NK-92 (cell line): ENCODE data around the gene FUNDC2.

Experiments used
- DNase-seq: peaks from one replicate; lab custom pipeline; 2025; ENCODE audit not compliant: unreplicated experiment; lab: John Stamatoyannopoulos, UW

Gene FUNDC2

DNA sequence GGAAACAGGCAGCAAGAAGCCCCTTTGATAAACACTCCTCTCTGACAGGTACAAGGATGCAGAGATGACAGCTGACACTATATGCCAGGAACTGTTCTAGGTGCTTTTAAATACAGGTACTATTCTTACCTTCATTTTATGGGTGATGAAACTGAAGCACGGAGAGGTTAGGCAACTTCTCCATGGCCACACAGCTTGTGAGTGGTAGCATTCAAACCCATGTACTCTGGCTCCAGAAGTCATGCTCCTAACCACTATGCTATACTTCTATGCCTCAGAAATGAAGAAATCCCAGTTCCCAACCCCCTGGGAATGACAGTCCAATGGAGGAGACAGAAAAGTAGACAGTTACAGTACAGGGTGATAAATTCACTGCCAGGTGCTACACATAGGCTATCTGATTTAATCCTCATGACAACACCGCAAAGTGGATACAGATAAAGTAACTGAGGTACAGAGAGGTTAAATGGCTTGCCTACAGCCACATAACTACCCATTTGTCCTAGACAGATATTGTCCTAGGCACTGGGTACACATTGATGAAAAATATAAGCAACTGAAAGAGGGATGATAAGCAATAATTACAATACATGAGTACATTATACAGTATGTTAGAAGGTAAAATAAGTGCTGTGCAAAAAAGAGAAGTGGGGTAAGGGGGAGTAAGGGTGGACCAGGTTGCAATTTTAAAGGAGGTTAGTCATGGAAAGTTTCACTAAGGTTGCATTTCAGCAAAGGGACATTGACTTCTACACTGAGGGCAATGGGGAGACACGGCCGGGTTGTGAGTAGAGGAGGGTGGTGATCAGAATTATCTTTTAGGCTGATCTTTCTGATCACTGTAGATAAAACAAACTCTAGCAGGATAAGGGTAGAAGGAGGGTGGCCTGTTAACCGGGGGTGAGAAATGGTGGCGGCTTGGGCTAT is 2.5 kb upstream of the FUNDC2 start:
- no peak for DNase-seq

DNA sequence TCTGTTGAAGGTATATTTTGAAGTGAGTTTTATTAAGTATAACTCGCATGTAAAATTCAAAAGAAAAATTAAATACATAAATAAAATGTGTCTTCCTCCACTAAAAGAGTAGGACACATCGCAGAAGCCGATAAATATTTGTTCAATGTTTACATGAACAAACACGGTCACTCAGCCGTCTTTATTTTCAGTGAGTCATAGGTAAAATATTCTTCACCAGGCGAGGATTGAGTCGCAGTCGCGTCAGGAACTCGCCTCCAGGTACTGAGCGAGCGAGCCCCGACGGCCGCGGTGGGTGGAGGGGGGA is 271 bp upstream of the FUNDC2 start:
- no peak for DNase-seq

DNA sequence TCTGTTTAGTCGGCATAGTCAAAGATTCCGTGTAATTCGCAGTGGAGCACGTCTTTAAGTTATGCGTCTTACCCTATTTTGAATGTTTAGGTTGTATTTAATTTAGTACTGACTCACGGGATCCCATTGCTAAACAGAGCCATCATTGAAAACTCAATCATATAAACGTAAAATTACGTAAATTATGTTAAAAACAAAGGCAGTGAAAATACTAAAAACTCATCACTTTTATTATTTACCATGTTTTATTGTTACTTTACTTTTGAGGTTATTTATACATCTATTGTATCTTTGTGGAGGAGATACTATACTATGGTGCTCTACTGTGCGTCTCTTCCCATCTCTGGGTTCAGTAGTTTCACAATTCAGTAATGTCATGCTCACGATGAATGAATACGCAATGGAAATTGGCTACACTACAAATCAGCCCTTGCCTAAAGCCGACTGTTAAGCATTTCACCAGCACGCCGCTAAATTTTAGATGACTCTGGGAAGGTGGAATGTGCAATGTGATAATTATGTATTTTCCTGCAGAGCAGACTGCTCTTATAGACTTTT is 944 bp downstream of the FUNDC2 start:
- DNase-seq, result no peak

DNA sequence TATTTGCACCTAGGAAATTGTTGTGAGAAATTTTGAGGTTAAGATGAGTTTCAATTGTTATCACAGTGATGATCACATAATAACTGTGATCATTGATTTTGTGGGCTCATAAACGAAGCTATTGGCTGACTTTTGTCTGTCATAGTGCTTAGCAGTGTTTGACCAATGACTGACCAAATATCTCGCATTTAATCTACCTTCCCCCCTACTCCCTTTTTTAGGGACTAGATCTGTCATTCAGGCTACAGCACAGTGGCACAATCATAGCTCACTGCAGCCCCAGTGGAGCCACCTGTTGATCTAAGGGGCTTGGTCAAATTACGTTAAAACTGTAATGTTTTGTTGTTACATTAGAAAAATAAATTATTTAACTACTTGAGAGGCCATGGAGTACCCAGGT is 1.5 kb downstream of the FUNDC2 start:
- DNase-seq, result no peak

DNA sequence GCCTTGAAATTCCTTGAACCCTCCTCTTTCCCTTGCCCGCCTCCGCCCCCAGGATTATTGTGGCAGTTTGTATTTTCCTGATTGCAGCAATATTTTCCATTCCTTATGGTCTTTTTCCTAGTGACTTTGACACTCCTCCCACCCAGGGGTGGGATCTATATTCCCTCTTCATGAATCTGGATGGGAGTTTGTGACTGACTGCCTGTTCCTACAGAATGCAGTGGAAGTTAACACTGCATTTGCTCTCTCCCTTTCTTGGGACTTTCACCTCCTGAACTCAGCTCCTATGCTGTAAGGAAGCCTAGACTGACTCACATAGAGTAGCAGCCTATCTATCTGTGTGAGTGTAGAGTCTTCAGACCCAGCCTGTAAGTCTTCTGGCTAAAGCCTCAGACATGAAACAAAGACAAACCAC is 2.2 kb downstream of the FUNDC2 start:
- DNase-seq, result no peak

DNA sequence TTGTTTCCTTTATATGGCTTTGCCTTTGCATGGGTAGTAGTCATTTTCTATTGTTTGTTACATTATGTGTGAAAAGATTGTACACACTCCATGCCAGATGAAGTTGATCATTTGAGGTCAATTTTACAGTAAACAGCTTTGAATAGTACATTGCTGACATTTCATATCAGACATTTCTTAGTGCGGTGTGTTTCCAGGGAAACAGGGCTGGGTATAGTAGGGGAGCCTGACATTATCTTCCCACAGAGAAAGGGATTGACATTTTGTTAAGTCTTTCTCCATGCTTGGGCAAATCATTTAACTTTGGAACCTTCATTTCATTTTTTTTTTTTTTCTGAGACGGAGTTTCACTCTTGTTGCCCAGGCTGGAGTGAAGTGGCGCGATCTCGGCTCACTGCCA is 5.0 kb downstream of the FUNDC2 start:
- DNase-seq, result no peak

DNA sequence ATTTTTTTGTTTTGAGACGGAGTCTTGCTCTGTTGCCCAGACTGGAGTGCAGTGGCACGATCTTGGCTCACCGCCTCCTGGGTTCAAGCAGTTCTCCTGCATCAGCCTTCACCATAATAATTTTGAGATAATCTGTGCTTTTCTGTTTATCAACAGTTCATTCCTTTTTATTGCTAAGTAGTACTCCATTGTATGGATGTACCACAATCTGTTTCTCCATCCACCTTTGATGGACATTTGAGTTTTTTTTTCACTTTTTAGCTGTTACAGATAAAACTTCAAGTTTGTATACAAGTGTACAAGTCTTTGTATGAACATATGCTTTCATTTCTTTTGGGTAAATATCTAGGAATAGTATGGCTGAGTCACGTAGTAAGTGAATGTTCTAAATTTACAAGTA is 9.0 kb downstream of the FUNDC2 start:
- no peak for DNase-seq

DNA sequence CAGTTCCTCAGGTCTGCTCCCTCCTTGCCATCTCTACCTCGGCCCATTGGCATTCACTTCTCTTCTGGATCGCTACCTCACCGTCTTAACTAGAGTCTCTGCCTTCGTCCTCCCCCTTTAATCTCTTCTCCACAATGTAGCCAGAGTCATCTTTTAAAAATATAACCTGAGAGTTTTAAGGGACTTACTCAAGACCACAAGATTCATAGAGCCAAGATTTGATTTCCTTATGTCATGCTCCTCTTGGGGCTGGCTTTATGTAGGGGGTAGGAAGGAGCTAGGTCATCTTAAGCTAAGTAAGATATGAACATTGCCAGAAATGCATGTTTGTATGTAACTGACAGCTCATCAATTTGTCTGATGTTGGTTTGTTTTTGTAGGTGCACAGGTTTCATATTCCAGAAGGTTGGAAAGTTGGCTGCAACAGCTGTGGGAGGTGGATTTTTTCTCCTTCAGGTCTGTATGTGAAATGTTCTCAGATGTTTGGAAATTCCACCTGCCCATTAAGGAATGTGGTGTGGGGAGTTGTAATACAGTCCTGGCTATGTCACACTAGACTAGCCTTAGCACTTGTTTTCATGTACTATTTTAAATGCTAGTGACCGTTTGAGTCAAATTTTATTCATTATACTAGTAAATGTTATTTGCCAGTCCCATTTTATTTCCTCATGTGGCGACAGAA is 19.6 kb downstream of the FUNDC2 start:
- DNase-seq, result no peak

DNA sequence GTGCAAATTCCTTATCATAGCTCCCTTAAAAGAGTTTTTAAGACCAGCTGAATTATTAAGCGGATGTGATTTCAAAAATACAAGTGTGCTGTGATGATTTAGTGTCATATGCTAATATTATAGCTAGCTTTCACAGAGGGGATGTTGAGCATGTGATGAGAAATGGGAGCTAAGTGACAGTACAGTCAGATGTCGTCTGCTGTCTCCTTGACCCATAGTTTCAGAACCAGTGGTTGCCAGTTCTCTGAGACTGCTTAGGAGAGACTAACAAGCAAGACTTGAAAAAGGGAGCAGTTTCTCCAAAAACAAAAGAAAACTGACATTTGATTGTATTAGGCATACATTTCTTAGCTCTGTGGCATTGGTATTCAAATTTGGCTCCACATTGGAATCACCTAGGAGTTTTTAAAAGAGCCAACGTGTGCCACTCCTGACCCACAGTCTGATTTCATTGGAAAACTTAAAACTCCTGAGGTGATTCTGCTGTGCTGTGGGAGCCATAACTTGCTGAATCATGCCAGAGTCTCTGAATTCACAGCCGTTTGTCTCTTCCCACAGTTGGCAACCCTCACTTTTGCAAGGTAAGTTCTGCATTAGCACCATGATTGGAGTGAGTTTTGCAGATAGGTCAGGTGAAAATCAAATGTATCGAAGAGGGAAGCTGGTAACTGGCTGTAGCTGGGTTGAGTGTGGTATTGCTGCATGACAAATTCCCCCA is 20.3 kb downstream of the FUNDC2 start:
- no peak for DNase-seq

DNA sequence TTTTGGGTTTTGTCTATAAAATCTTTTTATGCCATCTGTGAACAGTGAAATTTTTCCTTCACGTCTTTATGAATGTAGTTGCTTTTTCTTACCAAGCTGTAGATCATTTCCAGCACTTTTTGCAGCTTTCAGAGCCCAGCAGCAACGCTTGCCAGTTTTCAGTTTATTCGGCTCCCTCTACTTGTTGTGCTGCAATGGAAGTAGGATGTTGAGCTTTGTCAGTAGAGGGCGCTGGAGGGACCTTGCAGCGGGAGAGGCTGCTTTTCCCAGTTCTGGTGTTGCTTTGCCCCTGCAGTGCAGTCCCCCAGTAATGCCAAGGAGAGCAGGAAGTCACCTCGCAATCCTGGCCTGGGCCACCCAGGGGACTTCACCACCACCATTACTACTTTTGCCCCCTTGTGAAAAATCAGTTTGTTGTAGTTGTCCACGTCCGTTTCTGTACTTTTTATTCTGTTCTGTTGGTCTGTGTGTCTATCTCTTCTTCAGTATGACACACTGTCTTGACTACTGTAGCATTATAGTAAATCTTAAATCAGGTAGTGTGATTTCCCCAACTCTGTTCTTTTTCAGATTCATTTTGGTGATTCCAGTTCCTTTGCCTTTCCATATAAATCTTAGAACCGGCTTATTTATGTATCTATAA is 22.5 kb downstream of the FUNDC2 start:
- no peak for DNase-seq

DNA sequence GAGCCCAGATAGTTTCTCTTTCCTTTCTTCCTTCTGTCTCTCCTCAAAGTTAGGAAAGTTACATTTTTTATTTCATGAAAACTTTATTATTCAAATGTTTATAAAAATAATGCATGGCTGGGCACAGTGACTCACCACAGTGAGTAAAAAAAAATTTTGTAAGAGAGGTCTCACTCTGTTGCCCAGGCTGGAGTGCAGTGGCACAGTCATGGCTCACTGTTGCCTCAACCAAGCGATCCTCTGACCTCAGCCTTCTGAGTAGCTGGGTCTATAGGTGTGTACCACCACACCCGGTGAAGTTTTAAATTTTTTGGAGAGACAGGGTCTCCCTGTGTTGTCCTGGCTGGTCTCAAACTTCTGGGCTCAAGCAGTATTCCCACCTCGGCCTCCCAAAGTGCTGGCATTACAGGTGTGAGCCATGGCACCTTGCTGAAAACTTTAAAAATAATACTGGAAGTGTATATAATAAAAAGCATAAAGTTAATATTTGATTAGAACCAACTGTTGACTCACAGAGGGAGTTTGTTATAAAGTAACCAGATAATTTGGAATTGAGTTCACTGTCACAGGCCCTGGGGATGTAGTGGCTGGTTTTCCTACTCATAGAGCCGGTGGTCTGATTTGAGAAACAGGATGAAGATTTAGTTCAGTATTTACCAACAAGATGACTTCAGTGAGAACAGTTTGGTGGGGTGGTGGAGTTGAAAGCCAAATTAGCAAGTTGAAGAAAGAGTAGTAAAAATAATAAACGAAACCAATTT is 26.3 kb downstream of the FUNDC2 start:
- no peak for DNase-seq

DNA sequence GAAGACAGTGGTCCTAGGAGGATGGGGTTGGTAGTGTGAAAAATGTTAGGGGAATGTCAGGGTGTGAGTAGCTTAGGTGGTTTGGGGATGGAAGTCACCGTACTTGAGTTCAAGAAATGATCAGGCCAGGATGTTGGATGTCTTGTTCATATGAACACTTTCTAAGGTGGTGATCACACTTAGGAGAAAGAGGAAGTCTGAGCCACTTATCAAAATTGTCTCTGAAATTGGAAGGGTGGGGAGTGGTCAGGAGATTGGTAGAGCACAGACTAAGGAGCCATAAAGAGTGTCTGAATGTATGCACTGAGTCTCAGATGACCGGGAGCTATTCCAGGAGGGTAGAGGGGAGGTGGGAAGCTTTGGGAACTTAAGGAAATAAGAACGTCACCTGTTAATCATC is 27.0 kb downstream of the FUNDC2 start:
- DNase-seq, result no peak

DNA sequence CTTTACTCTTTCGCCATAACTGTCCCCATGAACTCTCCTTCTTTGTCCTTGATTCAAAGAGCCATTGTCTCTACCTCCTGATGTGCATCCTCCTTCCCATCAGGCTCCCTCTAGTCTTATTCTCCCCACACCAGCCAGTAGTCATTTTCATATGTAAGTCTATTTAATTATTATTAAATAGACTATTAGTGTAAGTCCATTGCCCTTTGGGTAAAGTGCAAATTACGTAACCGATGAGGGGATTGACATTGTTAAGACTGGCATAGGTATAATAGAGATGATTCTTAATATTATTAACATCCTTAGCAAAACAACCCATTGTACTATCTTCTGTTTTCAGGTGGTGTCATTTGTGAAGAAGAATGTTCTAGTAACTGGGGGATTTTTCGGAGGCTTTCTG is 27.6 kb downstream of the FUNDC2 start:
- DNase-seq, result no peak

DNA sequence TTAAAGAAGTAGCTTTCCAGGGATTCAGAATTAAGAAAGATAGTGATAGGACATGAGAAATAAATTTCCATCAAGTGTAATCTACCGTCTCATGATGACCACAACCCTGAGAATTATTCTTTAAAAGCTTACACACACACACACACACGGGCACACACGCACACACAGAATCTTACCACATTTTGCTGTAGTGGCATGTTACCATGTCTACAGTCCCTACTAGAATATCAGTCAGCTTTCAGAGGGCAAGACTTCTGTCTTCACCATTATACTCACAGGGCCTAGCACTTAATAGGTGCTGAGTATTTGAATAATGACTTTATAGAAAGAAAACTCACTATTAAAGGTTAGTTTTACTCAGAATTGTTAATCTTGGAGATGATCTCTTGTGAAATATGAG is 28.9 kb downstream of the FUNDC2 start:
- no peak for DNase-seq

DNA sequence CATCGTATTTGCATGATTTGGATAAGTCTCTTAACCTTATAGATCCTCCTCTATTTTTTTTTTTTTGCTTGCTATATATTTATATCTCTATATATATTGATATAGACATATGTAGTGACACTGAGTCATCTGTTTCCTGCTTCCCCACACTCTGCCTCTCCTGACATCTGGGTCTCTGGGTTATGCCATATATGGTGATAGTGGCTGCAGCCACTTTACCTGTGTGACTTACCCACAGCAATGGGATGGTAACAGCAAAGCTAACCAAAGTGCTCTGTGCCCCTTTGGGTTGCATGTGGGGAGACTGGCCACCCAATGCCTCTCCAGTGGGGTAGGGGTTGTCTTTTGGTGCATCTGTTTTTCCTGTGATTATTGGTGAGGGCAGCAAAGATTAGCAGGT is 29.8 kb downstream of the FUNDC2 start:
- no peak for DNase-seq

DNA sequence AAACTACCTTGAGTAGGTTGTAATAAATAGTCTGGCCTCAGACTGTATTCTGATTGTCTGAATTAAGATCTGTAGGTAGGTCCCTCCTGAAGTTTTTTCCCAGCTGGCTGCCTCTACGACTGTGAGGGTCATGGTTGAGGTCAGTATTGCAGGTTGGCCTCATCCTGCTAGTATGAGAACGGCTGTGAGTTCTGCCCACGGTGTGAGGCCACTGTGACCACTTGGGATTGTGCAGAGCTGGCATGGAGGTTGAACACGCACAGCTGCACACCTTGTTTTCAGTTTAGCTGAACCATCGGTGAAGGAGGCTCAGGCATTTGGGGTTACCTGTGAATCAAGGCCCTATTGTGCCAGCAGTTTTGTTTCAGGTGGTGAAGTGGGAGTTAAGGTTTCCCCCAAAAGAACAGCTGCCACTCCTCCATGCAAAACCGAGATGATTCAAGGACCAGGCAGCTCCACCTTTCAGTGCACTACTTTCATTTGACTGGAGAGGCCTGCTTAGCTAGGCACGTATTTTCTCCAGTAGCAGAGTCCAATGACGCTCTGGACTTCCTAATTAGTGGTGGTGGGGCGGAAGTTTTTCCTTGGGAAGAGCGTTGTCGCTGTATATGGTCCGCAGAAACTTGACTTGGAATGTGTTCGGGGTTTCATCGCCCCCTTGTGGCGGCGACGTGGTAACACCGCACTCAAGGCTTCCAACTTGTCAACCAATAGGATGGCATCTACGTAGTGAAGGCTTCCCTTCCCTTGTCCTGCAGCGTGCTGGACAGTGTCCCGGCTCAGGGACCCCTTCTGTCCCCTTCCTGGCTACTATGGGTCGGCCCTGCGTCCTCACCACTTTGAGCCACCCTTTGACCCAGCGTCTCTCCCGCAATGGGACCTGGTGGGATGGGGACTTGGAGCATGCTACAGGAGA is 30.5 kb downstream of the FUNDC2 start:
- no peak for DNase-seq

DNA sequence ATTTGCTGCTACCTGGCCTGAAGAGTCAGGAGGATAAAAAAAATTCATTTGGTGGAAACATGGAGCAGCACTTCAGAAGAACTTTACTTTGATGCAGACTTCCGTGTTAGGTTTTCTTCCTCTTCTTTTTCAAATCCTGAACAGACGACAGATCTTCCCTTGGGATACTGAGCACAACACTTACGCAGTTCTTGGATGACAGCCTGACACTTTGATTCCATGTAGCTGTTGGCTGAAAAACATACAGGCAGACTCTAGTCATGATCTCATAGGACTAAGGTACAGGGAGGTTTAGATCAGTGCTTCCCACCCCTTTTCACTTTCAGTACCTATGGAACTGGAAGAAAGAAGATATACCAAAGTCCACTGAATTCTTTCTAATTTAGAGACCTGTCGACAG is 35.1 kb downstream of the FUNDC2 start:
- DNase-seq, result no peak

DNA sequence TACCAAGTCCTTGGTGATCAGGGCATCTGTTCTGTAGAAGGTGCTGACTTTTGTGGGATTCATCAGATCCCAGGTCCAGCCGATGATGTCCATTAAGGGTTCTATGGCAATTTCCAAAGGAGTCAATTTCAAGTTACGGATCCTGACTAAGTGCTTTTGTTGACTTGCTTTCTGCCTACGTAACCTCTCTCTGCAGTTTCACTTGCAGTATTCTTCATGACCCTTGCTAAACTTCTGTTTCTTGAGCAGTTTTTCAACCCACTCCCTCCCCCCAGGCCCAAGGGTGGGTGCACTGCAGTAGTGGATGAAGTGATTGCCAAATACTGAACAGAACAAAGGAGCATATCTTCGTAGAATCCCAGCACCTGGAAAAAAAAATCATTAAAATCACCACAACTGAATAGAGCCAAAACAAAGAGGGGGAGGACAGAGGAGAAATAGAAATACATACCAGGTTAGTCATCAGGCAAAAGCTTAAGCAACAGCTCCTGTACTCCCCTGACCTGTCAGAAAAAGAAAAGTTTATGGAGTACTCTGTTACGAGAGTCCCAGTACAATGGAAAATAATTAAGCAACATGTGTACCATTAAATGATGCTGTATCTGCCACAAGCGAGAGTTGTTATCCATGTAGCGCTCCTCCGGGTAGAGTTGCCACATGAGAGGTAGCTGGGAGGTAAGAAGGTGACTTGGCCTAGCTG is 38.5 kb downstream of the FUNDC2 start:
- no peak for DNase-seq

DNA sequence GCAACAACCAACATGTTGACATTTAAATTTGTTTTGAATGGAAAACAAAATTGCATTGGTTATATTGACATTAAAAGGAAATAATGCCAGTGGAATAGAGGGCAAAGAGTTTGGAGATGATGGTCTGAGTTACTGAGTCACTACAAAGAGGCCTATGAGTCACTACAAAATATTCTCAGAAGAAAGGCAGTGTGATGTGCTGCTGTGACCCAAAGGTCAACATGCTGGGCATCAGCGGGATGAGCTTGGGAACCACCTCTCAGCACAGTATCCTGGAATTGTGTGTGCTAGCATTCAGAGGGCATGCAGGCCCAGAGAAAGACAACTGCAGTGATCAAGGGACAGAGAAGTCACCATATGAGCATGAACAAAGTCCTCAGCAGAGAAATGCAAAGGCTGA is 41.5 kb downstream of the FUNDC2 start:
- no peak for DNase-seq
